Spleen (tissue), 11 donors: ENCODE data around the gene PUM2. TPM values are rescaled to one million over a fixed set of nuclear protein-coding genes. Genes with fewer than 3 reads are reported as not detected.

ENCODE experiments used
- DNase-seq: peaks from one replicate; pipeline ENCODE4 v3.0.0-alpha.2; 2020
- H3K27ac ChIP-seq, 8 donors: fragments of 200-600 bp; sonication (generic) in 7 of 8; 1 replicate in 4 of 8; 2 replicates in 4 of 8; pipeline versions ENCODE4 v1.5.0 to v1.8.0; 2016 to 2021; ENCODE audit warnings: inconsistent platforms in 4 of 8, mild to moderate bottlenecking in 4 of 8, moderate library complexity in 1 of 8
- H3K27me3 ChIP-seq, 7 donors: fragments of 200-600 bp; sonication (generic) in 6 of 7; replicated peaks in 1 of 7; 1 replicate in 4 of 7; 2 replicates in 3 of 7; pipeline versions ENCODE4 v1.5.0 to v1.8.0; 2016 to 2021; ENCODE audit warnings: inconsistent platforms in 3 of 7, mild to moderate bottlenecking in 1 of 7
- H3K36me3 ChIP-seq, 6 donors: fragments of 200-600 bp; sonication (generic) in 5 of 6; 1 replicate in 4 of 6; 2 replicates in 2 of 6; pipeline versions ENCODE4 v1.5.0 to v1.8.0; 2016 to 2021; ENCODE audit warnings: inconsistent platforms in 2 of 6
- H3K4me1 ChIP-seq, 6 donors: fragments of 200-600 bp; sonication (generic) in 5 of 6; 1 replicate in 3 of 6; 2 replicates in 3 of 6; pipeline versions ENCODE4 v1.5.0 to v1.8.0; 2016 to 2021; ENCODE audit warnings: inconsistent platforms in 3 of 6
- H3K4me3 ChIP-seq, 8 donors: fragments of 200-600 bp; sonication (generic) in 7 of 8; 1 replicate in 4 of 8; 2 replicates in 4 of 8; pipeline versions ENCODE4 v1.5.0 to v1.8.0; 2016 to 2021; ENCODE audit warnings: inconsistent platforms in 4 of 8, mild to moderate bottlenecking in 4 of 8, moderate library complexity in 2 of 8
- H3K9me3 ChIP-seq, 8 donors: fragments of 200-600 bp; sonication (generic) in 7 of 8; 1 replicate in 4 of 8; 2 replicates in 4 of 8; pipeline versions ENCODE4 v1.5.0 to v1.8.0; 2016 to 2021; ENCODE audit warnings: inconsistent platforms in 4 of 8
- POLR2A ChIP-seq, 3 donors: fragments of 450-650 bp; IDR thresholded peaks; one replicate each; pipeline ENCODE4 v1.5.1; 2017; ENCODE audit warnings: antibody characterized with exemption in 3 of 3, mild to moderate bottlenecking in 1 of 3
- POLR2AphosphoS5 ChIP-seq, 3 donors: sonication (generic); formaldehyde crosslinking; IDR thresholded peaks; one replicate each; pipeline ENCODE4 v1.5.1; 2017; ENCODE audit warnings: antibody characterized with exemption in 3 of 3
- WGBS, 5 donors: extraction: QIAGEN DNeasy Blood & Tissue Kit in 3 of 5; methylation state at CpG; one replicate each; pipeline versions ENCODE4 v1.1.5 to v1.1.7; 2013 to 2018; 5-methylcytosine and 5-hydroxymethylcytosine counted together
- intact Hi-C: fragments of 100-400 bp; cut with DNase I; formaldehyde crosslinking; loops from one replicate; pipeline ENCODE4 v1.15.0; 2023; ENCODE audit warnings: low total_unique reads
- polyA plus RNA-seq, 3 donors: library from polyadenylated mRNA; stranded (reverse); fragments of 200-250 nt; gene quantifications; one replicate each; pipeline ENCODE4 v1.2.1, GENCODE V29; 2013
- total RNA-seq, 7 donors: library from RNA; depleted of rRNA in 3 of 7; stranded (reverse); fragments of >200 nt in 3 of 7; fragmentation: NEBNext Ultra II Directional in 4 of 7; extraction: Animal tissue kit (Norgen Biotek cat#: 25700) in 4 of 7; gene quantifications; one replicate each; pipeline versions ENCODE4 v1.1.0 to v1.2.1, GENCODE V29; 2016 to 2021
- TF ChIP-seq, protein P1 (sequence below), 11 experiments: fragments of 200-600 bp in 7 of 11; fragments of 450-650 bp in 4 of 11; sonication (generic) in 4 of 11; IDR thresholded peaks in 8 of 11; conservative IDR thresholded peaks in 3 of 11; 1 replicate in 7 of 11; 2 replicates in 4 of 11; pipeline versions ENCODE4 v1.4.0 to v1.8.0; 2016 to 2021; ENCODE audit warnings: antibody characterized with exemption in 11 of 11, inconsistent platforms in 4 of 11, mild to moderate bottlenecking in 1 of 11
- donor health status: healthy with polysubstance abuse.
- donor health status: DM: no; HTN: no; CAD: no; lungs with moderate emphysema.
- donor health status: DM: no; HTN: no; CAD: no.
- donor health status: Bipolar disorder and iron deficiency.
- donor health status: healthy.
- donor health status: DM: no; HTN: no; CAD: no.
- donor health status: DM: yes; HTN: yes; CAD: no.

The PUM2 gene
- total and polyA plus RNA-seq, 10 donors: 29.2 to 137 (median 91.0) TPM

DNA sequence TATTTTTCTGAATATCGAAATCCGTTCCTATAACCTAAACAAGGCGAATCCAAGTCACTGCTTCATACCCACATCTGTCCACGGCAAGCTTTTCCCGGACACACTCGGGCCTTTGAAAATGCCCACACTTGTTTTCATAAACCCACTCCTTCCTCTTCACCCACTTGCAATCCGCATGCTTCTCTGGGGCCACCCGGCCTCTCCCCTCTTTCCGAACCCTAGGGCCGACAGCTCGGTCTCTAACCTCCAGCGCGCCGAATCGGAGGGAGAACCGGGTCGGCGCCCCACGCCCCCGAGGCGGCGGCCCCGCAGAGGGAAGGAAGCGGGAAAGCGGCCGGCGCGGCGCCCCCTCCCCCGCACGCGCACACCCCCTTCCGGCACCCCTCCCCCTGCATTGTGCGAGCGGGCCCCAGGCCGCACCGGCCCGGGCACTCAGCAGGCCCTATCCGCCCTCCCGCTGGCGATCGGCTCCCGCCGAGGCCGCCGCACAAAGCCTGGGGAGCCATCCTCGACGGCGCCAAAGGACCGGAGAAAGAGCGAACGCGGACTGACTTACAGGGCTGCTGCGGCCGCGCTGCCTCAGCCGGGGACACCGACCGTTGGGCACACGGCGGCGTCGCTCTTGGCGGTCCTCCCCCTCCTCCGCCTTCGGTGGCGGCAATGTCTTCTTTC, 467 bp downstream of the PUM2 start:
- Histone ChIP-seq H3K27ac (peak overlapping the region; percentile 87 to 98 (median 97)), H3K27me3 (no peaks in the 10 kb centered on the region), H3K4me1 (peaks cover 39 to 71% (median 58%) of the 10 kb centered on the region in 6 donors), H3K9me3 (no peaks in the 10 kb centered on the region), H3K4me3 (peak overlapping the region; percentile 79 to 97 (median 91)), H3K36me3 (peaks cover 0 to 16% (median 0%) of the 10 kb centered on the region in 6 donors)
- WGBS, 5 donors: 0 to 1% (median 0%) methylated on average over 33 to 67 of the region's 67 CpGs
- DNase-seq: peak; percentile 93
- TF ChIP-seq POLR2AphosphoS5 (IDR thresholded peaks at IDR 0.05) (no peak), POLR2A (IDR thresholded peaks at IDR 0.05) (no peak)
- TF ChIP-seq, protein P1, sequence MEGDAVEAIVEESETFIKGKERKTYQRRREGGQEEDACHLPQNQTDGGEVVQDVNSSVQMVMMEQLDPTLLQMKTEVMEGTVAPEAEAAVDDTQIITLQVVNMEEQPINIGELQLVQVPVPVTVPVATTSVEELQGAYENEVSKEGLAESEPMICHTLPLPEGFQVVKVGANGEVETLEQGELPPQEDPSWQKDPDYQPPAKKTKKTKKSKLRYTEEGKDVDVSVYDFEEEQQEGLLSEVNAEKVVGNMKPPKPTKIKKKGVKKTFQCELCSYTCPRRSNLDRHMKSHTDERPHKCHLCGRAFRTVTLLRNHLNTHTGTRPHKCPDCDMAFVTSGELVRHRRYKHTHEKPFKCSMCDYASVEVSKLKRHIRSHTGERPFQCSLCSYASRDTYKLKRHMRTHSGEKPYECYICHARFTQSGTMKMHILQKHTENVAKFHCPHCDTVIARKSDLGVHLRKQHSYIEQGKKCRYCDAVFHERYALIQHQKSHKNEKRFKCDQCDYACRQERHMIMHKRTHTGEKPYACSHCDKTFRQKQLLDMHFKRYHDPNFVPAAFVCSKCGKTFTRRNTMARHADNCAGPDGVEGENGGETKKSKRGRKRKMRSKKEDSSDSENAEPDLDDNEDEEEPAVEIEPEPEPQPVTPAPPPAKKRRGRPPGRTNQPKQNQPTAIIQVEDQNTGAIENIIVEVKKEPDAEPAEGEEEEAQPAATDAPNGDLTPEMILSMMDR (IDR thresholded peaks at IDR 0.05 in 8 of 11, conservative IDR thresholded peaks at IDR 0.05 in 3 of 11): no peak
- intact Hi-C loops: no loop called here

DNA sequence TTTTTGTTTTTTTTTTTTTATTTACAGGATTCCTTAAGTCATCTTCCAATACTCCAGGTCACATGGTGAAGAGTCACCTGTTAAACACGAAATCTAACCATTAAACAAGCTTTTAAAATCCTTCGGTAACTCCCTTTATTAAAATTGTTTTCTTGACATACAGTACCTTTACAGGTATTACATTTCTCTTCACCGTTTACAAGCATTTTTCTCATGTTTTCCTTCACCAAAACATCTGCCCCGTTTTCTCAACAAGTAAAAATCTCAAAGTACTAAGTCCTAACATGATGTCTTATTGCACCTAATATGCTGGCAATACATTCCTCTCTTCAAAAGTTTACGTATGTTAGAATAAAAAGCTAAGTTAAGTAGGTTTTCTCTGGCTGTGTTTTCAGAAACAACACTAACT, 1.1 kb downstream of the PUM2 start:
- 2 to 3% (median 2%) methylated on average over 5 of the region's 5 CpGs for WGBS, 5 donors
- TF ChIP-seq POLR2AphosphoS5 (IDR thresholded peaks at IDR 0.05) (no peak), POLR2A (IDR thresholded peaks at IDR 0.05) (no peak)
- TF ChIP-seq, protein P1 (IDR thresholded peaks at IDR 0.05 in 8 of 11, conservative IDR thresholded peaks at IDR 0.05 in 3 of 11): no peak
- Histone ChIP-seq H3K36me3 (peaks cover 0 to 19% (median 0%) of the 10 kb centered on the region in 6 donors), H3K4me1 (peaks cover 39 to 77% (median 64%) of the 10 kb centered on the region in 6 donors), H3K27me3 (no peaks in the 10 kb centered on the region), H3K27ac (peak overlapping the region in 6 of 8 donors; percentile 94 to 98 (median 97)), H3K4me3 (peak overlapping the region; percentile 79 to 97 (median 91)), H3K9me3 (no peaks in the 10 kb centered on the region)
- intact Hi-C loops: no loop called here
- DNase-seq: no peak

DNA sequence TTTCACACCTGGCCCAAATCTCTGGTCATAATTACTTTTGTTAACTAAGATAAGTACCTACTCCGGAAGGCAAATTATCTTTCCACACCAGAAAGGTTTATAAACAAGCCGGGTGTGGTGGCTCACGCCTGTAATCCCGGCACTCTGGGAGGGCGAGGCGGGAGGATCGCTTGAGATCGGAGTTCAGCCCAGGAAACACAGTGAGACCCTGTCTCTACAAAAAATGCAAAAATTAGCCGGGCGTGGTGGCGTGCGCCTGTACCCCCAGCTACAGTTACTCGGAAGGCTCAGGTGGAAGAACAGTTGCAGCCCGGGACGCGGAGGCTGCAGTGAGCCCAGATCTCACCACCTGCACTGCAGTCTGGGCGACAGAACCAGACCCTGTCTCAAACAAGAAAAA, 2.1 kb downstream of the PUM2 start:
- H3K9me3 ChIP-seq: no peaks in the 10 kb centered on the region
- H3K27me3 ChIP-seq: no peaks in the 10 kb centered on the region
- peaks cover 40 to 87% (median 74%) of the 10 kb centered on the region in 6 donors for H3K4me1 ChIP-seq
- intact Hi-C loops: no loop called here
- TF ChIP-seq POLR2AphosphoS5 (IDR thresholded peaks at IDR 0.05) (no peak), POLR2A (IDR thresholded peaks at IDR 0.05) (no peak)
- TF ChIP-seq, protein P1 (IDR thresholded peaks at IDR 0.05 in 8 of 11, conservative IDR thresholded peaks at IDR 0.05 in 3 of 11): no peak
- H3K27ac ChIP-seq: no peak overlapping the region
- no peak for DNase-seq
- peaks cover 0 to 19% (median 0%) of the 10 kb centered on the region in 6 donors for H3K36me3 ChIP-seq
- 67 to 79% (median 78%) methylated on average over 17 of the region's 17 CpGs for WGBS, 5 donors
- H3K4me3 ChIP-seq: peak overlapping the region in 6 of 8 donors; percentile 11 to 97 (median 91)

DNA sequence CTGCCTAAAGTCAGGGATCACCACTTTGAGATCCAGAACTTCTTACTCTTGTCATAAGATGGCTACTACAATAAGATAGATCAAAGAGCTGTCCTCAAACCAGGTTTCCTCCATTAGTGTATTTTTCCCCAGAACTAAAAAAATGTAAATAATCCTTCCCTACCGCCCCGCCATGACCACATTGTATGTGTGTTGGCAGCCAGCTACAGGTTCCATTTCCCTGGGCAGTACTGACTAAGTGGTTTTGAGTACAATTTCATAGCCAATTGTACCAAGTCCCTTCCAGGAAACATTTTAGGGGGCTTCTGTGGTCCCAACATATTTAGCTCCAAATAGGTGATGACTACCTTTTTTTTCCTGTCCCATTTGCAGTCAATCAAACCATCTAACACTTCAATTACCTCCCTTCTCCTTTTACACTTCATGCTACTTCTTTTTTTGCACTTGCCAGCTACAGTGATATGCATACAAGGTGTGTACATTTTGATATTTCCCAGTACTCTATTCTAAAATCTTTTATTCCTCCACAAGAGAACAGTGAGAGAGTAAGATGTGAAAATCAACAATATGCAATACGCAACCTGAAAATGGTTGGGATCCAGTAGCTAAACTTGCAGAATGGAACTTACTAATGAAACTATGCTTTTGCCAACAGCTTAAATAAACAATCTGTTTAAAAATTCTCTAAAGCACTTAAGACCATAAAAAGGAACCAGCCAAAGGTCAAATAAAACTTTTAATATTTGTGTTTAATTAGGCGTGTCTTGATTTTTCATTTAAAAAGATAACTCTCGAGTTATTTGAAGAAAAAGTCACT, 3.9 kb downstream of the PUM2 start:
- Histone ChIP-seq H3K27me3 (no peaks in the 10 kb centered on the region), H3K4me3 (no peak overlapping the region), H3K4me1 (peaks cover 49 to 89% (median 83%) of the 10 kb centered on the region in 6 donors), H3K9me3 (no peaks in the 10 kb centered on the region), H3K27ac (no peak overlapping the region), H3K36me3 (peaks cover 0 to 19% (median 0%) of the 10 kb centered on the region in 6 donors)
- TF ChIP-seq, protein P1 (IDR thresholded peaks at IDR 0.05 in 8 of 11, conservative IDR thresholded peaks at IDR 0.05 in 3 of 11): no peak
- TF ChIP-seq POLR2AphosphoS5 (IDR thresholded peaks at IDR 0.05): no peak
- TF ChIP-seq POLR2A (IDR thresholded peaks at IDR 0.05): no peak
- no peak for DNase-seq
- WGBS, 5 donors: 83 to 87% (median 85%) methylated on average over 5 of the region's 5 CpGs
- intact Hi-C loops: no loop called here
